Frontal cortex (tissue), 4 donors: Measurements from ENCODE around the gene NUCB2. TPM values are rescaled to one million over a fixed set of nuclear protein-coding genes. Genes with fewer than 3 reads are reported as not detected.
"Not testable (repeated sequence)": the region's sequence is repeated elsewhere in the genome, so short reads cannot be mapped to it uniquely, and the experiment has no call there.

Experiments used
- DNase-seq, 2 donors: peaks; one replicate each; pipeline ENCODE4 v3.0.0; 2012; ENCODE audit warnings: low spot score in 2 of 2
- FAIRE-seq: peaks from 2 replicates; lab custom pipeline; 2012; peaks lifted over from hg19 to GRCh38; lab: Jason Lieb, UNC
- total RNA-seq: library from RNA; depleted of rRNA; stranded (reverse); fragments of >200 nt; gene quantifications from one replicate; pipeline ENCODE4 v1.2.3, GENCODE V29; 2014
- donor health status: control.
- donor health status: control.
- donor health status: control.

The NUCB2 gene
- total RNA-seq = 83.6 TPM

GRCh38 chr11:17276236-17277023 lies at the start of gene NUCB2:
Gene NUCB2, plus strand, starts transcription at chr11:17276739. Its CDS starts 18,585 bp downstream, at chr11:17295324.
- no peak for FAIRE-seq
- peak; percentile 90 to 95 for DNase-seq

DNA sequence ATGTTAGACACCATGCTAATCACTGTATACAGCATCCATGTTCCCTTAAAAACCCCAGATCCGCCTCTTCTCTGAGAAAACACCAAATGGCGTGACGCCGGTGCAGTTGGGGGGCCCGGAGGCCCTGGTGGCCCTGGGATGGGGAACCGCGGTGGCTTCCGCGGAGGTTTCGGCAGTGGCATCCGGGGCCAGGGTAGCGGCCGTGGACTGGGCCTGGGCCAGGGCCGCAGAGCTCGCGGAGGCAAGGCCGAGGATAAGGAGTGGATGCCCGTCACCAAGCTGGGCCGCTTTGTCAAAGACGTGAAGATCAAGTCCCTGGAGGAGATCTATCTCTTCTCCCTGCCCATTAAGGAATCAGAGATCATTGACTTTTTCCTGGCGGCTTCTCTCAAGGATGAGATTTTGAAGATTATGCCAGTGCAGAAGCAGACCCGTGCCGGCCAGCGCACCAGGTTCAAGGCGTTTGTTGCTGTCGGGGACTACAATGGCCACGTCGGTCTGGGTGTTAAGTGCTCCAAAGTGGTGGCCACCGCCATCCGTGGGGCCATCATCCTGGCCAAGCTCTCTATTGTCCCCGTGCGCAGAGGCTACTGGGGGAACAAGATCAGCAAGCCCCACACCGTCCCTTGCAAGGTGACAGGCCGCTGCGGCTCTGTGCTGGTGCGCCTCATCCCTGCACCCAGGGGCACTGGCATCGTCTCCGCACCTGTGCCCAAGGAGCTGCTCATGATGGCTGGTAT lies 48.2 kb upstream of the NUCB2 start:
- not testable (repeated sequence) for FAIRE-seq, DNase-seq

DNA sequence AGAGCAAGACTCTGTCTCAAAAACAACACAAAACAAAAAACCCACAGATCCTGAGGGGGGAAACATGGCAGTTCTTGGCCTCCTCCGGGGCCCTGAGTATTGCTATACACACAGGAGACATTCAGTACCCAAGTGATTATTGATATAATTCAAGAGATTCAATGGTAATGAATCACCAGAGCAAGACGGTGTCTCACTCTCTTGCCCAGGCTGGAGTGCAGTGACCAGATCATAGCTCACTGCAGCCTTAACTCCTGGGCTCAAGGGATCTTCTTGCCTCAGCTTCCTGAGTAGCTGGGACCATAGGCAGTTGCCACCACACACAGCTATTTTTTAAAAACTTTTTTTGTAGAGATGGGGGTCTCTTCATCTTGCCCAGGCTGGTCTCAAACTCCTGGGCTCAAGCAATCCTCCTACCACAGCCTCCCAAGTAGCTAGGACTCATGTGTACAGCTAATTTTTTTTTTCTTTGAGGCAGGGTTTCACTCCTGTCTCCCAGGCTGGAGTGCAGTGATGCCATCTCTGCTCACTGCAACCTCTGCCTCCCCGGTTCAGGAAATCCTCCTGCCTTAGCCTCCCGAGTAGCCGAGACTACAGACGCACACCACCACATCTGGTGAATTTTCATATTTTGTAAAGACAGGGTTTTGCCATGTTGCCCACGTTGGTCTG lies 46.9 kb upstream of the NUCB2 start:
- DNase-seq (no peak), FAIRE-seq (no peak)

- FAIRE-seq (no peak), DNase-seq (no peak)
Observed at GRCh38 chr11:17230867-17231851, 45.4 kb upstream of the NUCB2 start.

GRCh38 chr11:17233101-17233500 lies 43.4 kb upstream of the NUCB2 start:
- no peak for FAIRE-seq
- DNase-seq = no peak

- DNase-seq (no peak), FAIRE-seq (no peak)
Observed at GRCh38 chr11:17238377-17238776, 38.2 kb upstream of the NUCB2 start.

DNA sequence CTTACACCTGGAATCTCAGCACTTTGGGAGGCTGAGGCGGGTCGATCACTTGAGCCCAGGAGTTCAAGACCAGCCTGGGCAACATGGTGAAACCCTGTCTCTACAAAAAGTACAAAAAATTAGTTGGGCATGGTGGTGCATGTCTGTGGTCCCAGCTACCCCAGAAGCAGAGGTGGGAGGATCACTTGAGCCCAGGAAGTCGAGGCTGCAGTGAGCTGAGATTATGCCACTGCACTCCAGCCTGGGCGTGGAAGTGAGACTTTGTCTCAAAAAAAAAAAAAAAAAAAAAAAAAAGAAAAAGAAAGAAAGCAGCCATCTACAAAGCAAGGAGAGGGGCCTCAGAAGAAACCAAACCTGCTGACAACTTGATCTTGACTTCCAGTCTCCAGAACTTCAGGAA lies 36.6 kb upstream of the NUCB2 start:
- DNase-seq, FAIRE-seq: not testable (repeated sequence)

DNA sequence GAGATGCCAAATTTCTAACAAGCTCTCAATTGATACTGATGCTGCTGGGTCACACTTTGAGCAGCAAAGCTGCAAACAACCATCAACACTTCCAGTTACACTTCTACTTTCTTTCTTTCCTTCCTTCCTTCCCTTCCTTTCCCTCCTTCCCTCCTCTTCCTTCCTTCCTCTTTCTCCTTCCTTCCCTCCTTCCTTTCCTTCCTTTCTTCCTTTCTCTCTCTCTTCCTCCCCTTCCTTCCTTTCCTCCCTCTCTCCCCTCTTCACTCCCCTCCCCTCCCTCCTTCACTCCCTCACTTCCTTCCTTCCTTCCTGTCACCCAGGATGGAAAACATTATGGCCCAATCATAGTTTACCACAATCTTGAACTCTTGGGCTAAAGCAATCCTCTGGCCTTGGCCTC lies 35.8 kb upstream of the NUCB2 start:
- DNase-seq (no peak), FAIRE-seq (no peak)

- not testable (repeated sequence) for DNase-seq, FAIRE-seq
Observed at GRCh38 chr11:17242954-17243353, 33.6 kb upstream of the NUCB2 start.

- DNase-seq (no peak), FAIRE-seq (no peak)
Observed at GRCh38 chr11:17244046-17244445, 32.5 kb upstream of the NUCB2 start.

GRCh38 chr11:17250561-17251350 lies 25.8 kb upstream of the NUCB2 start:
- FAIRE-seq (no peak), DNase-seq (no peak)

DNA sequence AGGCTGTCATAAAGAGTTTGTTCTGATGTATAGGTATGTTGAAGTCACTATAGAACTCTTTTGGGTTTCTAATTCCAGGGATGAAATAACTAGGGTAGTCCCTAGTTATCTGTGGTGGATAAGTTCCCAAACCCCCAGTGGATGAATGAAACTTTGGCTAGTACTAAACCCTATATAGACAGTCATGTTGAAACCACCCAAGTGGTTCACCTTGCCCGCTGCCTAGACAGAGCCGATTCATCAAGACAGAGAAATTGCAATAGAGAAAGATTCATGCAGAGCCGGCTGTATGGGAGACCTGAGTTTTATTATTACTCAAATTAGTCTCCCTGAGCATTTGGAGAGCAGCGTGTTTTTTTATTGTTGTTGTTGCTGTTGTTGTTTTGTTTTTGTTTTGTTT lies 23.8 kb upstream of the NUCB2 start:
- FAIRE-seq = no peak

DNA sequence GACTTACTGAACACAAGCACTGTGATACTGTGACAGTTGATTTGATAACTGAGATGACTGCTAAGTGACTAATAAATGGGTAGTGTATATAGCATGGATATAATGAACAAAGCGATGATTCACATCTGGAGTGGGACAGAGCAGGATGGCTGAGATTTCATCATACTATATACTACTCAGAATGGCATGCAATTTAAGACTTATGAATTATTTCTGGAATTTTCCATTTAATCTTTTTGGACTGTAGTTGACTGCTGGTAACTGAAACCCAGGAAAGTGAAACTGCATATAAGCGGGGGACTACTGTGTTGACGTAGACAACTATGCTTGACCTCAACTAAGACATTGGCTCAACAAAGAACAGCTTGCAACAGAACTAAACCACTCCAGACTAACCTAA lies 20.0 kb upstream of the NUCB2 start:
- DNase-seq (no peak), FAIRE-seq (no peak)

More for the DNA sequence above, 23.8 kb upstream of the NUCB2 start:
- no peak for DNase-seq

- no peak for DNase-seq
- FAIRE-seq = no peak
Observed at GRCh38 chr11:17257196-17257595, 19.3 kb upstream of the NUCB2 start.

DNA sequence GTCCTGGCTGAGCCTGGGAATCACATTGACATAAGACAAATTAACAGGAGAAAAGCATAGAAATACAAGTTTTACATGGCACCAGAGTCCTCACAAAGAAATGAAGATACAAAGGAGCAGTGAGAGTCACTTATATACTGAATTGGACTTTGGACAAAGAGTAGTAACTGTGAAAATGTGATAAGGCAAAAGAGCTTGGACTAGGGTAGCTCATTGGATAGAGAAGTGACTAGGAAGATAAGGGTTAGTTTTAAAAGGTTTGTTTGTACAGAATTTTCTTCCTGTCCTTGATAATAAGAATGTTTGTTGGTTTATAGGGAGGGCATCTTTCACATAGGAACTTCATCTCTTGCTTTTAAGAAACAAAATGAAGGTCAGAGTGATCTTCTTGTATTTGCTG lies 17.9 kb upstream of the NUCB2 start:
- DNase-seq (no peak), FAIRE-seq (no peak)

DNA sequence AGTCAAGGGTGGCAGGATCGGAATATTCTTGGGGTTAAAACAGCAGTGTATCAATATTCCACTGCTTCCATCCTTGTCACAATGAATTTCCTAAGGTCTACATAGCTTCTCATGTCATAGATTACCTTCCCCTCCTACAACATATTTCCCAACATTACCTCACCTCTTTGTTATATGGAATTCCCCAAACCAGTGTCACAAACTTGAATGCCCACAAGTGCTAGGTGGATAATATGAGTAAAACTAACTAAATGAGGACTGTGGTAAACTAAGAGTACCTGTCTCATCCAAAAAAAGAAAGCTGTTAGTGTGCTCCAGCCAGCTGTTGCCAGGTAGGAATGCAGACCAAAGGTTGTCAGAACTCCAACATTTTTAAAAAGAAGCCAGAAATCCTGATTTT lies 17.0 kb upstream of the NUCB2 start:
- FAIRE-seq = no peak
- no peak for DNase-seq

DNA sequence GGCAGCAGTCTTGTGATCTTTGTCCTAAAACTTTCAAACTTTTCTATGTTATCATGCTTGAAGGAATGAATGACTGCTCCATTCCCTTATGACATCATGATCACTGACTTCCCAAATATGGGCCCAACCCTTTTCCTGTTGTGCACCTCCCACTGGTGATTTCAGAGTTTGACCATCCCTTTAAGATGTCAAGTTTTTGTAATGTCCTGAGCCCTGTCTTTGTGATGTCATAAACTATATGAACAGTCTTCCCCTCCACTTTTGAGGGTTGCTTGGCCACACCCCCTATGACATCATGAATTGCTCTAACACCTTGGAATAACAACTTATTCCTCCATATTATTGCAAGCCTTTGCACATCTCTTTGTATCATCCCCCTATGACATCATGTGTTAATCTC lies 16.5 kb upstream of the NUCB2 start:
- no peak for FAIRE-seq

DNA sequence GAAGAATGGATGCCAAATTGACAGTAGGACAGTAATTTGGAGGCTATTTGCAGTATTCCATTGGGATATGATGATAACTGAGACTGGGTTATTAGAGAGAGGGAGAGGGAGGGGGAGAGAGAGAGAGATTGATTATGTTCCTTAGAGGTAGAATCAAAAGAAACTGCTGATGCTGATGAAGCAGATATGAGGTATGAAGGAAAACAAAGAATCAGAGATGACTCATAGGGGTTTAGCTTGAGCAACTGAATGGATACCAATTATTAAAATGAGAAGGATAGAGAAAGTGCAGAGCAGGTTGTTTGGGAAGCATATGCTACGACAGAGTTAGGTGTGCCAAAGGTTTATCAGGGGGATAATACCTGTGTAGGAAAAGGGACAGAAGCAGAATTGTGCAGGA lies 12.8 kb upstream of the NUCB2 start:
- DNase-seq = no peak
- FAIRE-seq = no peak

More for the DNA sequence above, 16.5 kb upstream of the NUCB2 start:
- DNase-seq = no peak

DNA sequence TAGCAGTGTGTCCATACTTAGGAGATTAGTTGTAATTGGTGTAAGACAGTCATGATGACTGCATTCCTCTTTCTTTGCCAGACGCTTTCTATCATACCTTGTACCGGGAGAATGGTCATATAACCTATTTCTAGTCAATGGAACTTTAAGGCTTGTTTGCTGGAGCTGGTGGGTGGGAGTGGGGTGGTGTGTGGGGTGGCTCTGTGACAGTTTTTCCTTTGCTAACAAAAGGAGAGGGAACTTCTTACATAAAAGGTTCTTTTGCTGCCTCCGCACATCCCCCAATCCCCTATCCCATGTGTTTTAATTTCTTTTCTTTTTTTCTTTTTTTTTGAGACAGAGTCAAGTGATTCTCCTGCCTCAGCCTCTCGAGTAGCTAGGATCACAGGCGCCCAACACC lies 9.8 kb upstream of the NUCB2 start:
- FAIRE-seq = no peak
- no peak for DNase-seq
